ENCODE measurements around the gene AGMO. TPM values are rescaled to one million over a fixed set of nuclear protein-coding genes. Genes with fewer than 3 reads are reported as not detected.

AGMO gene
- total RNA-seq, 1 donor from 2014 or later: 1.2 TPM

GRCh38 chr7:15491361-15491760, 70.5 kb downstream of the AGMO start:
- Mint-ChIP-seq H3K9me3 (ENCODE audit: unreplicated experiment) (no peaks in the 10 kb centered on the region), H3K4me1 (ENCODE audit: low read depth, unreplicated experiment) (peaks cover 1% of the 10 kb centered on the region), H3K27me3 (ENCODE audit: unreplicated experiment) (peaks cover 2% of the 10 kb centered on the region), H3K4me3 (ENCODE audit: unreplicated experiment) (no peak overlapping the region), H3K36me3 (ENCODE audit: unreplicated experiment) (no peaks in the 10 kb centered on the region), H3K27ac (ENCODE audit: unreplicated experiment) (no peak overlapping the region)
- no peak for TF ChIP-seq CTCF (IDR thresholded peaks at IDR 0.05; ENCODE audit: partially characterized antibody, unreplicated experiment)
- no peak for DNase-seq

- no peak for TF ChIP-seq CTCF (IDR thresholded peaks at IDR 0.05; ENCODE audit: partially characterized antibody, unreplicated experiment)
- Mint-ChIP-seq H3K4me1 (ENCODE audit: low read depth, unreplicated experiment) (peaks cover 11% of the 10 kb centered on the region), H3K9me3 (ENCODE audit: unreplicated experiment) (no peaks in the 10 kb centered on the region), H3K36me3 (ENCODE audit: unreplicated experiment) (no peaks in the 10 kb centered on the region), H3K27me3 (ENCODE audit: unreplicated experiment) (peaks cover 2% of the 10 kb centered on the region), H3K27ac (ENCODE audit: unreplicated experiment) (no peak overlapping the region), H3K4me3 (ENCODE audit: unreplicated experiment) (no peak overlapping the region)
- DNase-seq: no peak
These were observed 71.5 kb downstream of the AGMO start for GRCh38 chr7:15490291-15490690.

GRCh38 chr7:15489861-15490260, 72.0 kb downstream of the AGMO start:
- H3K27ac Mint-ChIP-seq (ENCODE audit: unreplicated experiment): no peak overlapping the region
- no peak overlapping the region for H3K4me3 Mint-ChIP-seq (ENCODE audit: unreplicated experiment)
- H3K4me1 Mint-ChIP-seq (ENCODE audit: low read depth, unreplicated experiment): peaks cover 13% of the 10 kb centered on the region
- H3K9me3 Mint-ChIP-seq (ENCODE audit: unreplicated experiment): no peaks in the 10 kb centered on the region
- H3K27me3 Mint-ChIP-seq (ENCODE audit: unreplicated experiment): peaks cover 2% of the 10 kb centered on the region
- no peak for TF ChIP-seq CTCF (IDR thresholded peaks at IDR 0.05; ENCODE audit: partially characterized antibody, unreplicated experiment)
- H3K36me3 Mint-ChIP-seq (ENCODE audit: unreplicated experiment): no peaks in the 10 kb centered on the region
- no peak for DNase-seq

GRCh38 chr7:15489383-15489782, 72.4 kb downstream of the AGMO start:
- peaks cover 2% of the 10 kb centered on the region for H3K27me3 Mint-ChIP-seq (ENCODE audit: unreplicated experiment)
- no peak overlapping the region for H3K27ac Mint-ChIP-seq (ENCODE audit: unreplicated experiment)
- peaks cover 11% of the 10 kb centered on the region for H3K4me1 Mint-ChIP-seq (ENCODE audit: low read depth, unreplicated experiment)
- no peak overlapping the region for H3K4me3 Mint-ChIP-seq (ENCODE audit: unreplicated experiment)
- H3K9me3 Mint-ChIP-seq (ENCODE audit: unreplicated experiment): no peaks in the 10 kb centered on the region
- H3K36me3 Mint-ChIP-seq (ENCODE audit: unreplicated experiment): no peaks in the 10 kb centered on the region
- TF ChIP-seq CTCF (IDR thresholded peaks at IDR 0.05; ENCODE audit: partially characterized antibody, unreplicated experiment): no peak
- DNase-seq: no peak

- H3K9me3 Mint-ChIP-seq (ENCODE audit: unreplicated experiment): no peaks in the 10 kb centered on the region
- no peak for TF ChIP-seq CTCF (IDR thresholded peaks at IDR 0.05; ENCODE audit: partially characterized antibody, unreplicated experiment)
These were observed 73.4 kb downstream of the AGMO start for GRCh38 chr7:15488401-15488800.

More at GRCh38 chr7:15488401-15488800, 73.4 kb downstream of the AGMO start:
- Mint-ChIP-seq H3K27me3 (ENCODE audit: unreplicated experiment) (no peaks in the 10 kb centered on the region), H3K27ac (ENCODE audit: unreplicated experiment) (no peak overlapping the region), H3K36me3 (ENCODE audit: unreplicated experiment) (no peaks in the 10 kb centered on the region), H3K4me1 (ENCODE audit: low read depth, unreplicated experiment) (peaks cover 11% of the 10 kb centered on the region), H3K4me3 (ENCODE audit: unreplicated experiment) (no peak overlapping the region)
- no peak for DNase-seq

Measured in glutamatergic neuron (in vitro differentiated cells).